Pancreas (tissue), 10 donors: ENCODE results near the gene PML. TPM values are rescaled to one million over a fixed set of nuclear protein-coding genes. Genes with fewer than 3 reads are reported as not detected.

Experiments
- ATAC-seq, 4 donors: fragments of 200-7000 bp; cut with Tn5 transposase; one replicate each; pipeline versions ENCODE4 v1.8.0 to v1.9.1; 2020; ENCODE audit warnings: mild to moderate bottlenecking in 4 of 4, moderate library complexity in 4 of 4
- DNase-seq, 6 donors: peaks; one replicate each; pipeline ENCODE4 v3.0.0-alpha.2; 2020
- FAIRE-seq: peaks from 2 replicates; lab custom pipeline; 2012; peaks lifted over from hg19 to GRCh38; lab: Jason Lieb, UNC
- H3K27ac ChIP-seq, 4 donors: fragments of 200-600 bp; sonication (generic); 1 replicate in 3 of 4; 2 replicates in 1 of 4; pipeline versions ENCODE4 v1.5.0 to v1.8.0; 2020
- H3K27me3 ChIP-seq, 4 donors: fragments of 200-600 bp; one replicate each; pipeline ENCODE4 v1.8.0; 2021
- H3K36me3 ChIP-seq, 3 donors: fragments of 200-600 bp; sonication (generic) in 1 of 3; one replicate each; pipeline versions ENCODE4 v1.5.0 to v1.8.0; 2020 to 2021
- H3K4me1 ChIP-seq, 3 donors: fragments of 200-600 bp; one replicate each; pipeline ENCODE4 v1.8.0; 2021
- H3K4me3 ChIP-seq, 4 donors: fragments of 200-600 bp; sonication (generic) in 2 of 4; one replicate each; pipeline versions ENCODE4 v1.5.0 to v1.8.0; 2020 to 2021
- H3K9me3 ChIP-seq, 4 donors: fragments of 200-600 bp; one replicate each; pipeline ENCODE4 v1.8.0; 2021
- WGBS, 2 donors: extraction: QIAGEN DNeasy Blood & Tissue Kit; methylation state at CpG; one replicate each; pipeline ENCODE4 v1.1.7; 2013; 5-methylcytosine and 5-hydroxymethylcytosine counted together
- intact Hi-C, 3 donors: fragments of 100-400 bp; cut with DNase I; formaldehyde crosslinking; loops; one replicate each; pipeline versions ENCODE4 v1.11.1 to v1.14.2; 2022
- polyA plus RNA-seq, 2 donors: library from polyadenylated mRNA; stranded (reverse); fragments of 200-250 nt; gene quantifications; one replicate each; pipeline ENCODE4 v1.2.3, GENCODE V29; 2013
- total RNA-seq, 6 donors: library from RNA; stranded (reverse); fragmentation: NEBNext Ultra II Directional in 4 of 6; extraction: Animal tissue kit (Norgen Biotek cat#: 25700) in 4 of 6; gene quantifications; one replicate each; pipeline versions ENCODE4 v1.2.1 to v1.2.4, GENCODE V29; 2021 to 2023
- TF ChIP-seq, protein P1 (sequence below), 4 donors: fragments of 200-600 bp; sonication (generic) in 3 of 4; IDR thresholded peaks; one replicate each; pipeline versions ENCODE4 v1.5.0 to v1.8.0; 2021; ENCODE audit warnings: antibody characterized with exemption in 4 of 4
- donor health status: healthy with polysubstance abuse.
- donor health status: DM: no; HTN: no; CAD: no; lungs with moderate emphysema.
- donor health status: DM: no; HTN: no; CAD: no.
- donor health status: control.
- donor health status: control.
- donor health status: Bipolar disorder and iron deficiency.
- donor health status: DM: yes; HTN: yes; CAD: no.
- donor health status: DM: no; HTN: no; CAD: no.
- donor health status: DM: no; HTN: no; CAD: no.
- donor health status: DM: yes; HTN: yes; CAD: no.

Gene PML
- total and polyA plus RNA-seq, 8 donors, result 10.6 to 31.7 (median 15.4) TPM

GRCh38 chr15:73983773-73984172, 10.7 kb upstream of the PML start:
- Histone ChIP-seq H3K4me3 (no peak overlapping the region), H3K4me1 (peaks cover 0 to 22% (median 0%) of the 10 kb centered on the region in 3 donors), H3K9me3 (no peaks in the 10 kb centered on the region), H3K36me3 (no peaks in the 10 kb centered on the region), H3K27ac (peak overlapping the region in 1 of 4 donors; percentile 58), H3K27me3 (no peaks in the 10 kb centered on the region)
- 85 to 86% methylated on average over 9 of the region's 9 CpGs for WGBS, 2 donors
- intact Hi-C loops, result no loop called here
- no peak for DNase-seq
- ATAC-seq, result no peak
- no peak for FAIRE-seq
- TF ChIP-seq, protein P1, sequence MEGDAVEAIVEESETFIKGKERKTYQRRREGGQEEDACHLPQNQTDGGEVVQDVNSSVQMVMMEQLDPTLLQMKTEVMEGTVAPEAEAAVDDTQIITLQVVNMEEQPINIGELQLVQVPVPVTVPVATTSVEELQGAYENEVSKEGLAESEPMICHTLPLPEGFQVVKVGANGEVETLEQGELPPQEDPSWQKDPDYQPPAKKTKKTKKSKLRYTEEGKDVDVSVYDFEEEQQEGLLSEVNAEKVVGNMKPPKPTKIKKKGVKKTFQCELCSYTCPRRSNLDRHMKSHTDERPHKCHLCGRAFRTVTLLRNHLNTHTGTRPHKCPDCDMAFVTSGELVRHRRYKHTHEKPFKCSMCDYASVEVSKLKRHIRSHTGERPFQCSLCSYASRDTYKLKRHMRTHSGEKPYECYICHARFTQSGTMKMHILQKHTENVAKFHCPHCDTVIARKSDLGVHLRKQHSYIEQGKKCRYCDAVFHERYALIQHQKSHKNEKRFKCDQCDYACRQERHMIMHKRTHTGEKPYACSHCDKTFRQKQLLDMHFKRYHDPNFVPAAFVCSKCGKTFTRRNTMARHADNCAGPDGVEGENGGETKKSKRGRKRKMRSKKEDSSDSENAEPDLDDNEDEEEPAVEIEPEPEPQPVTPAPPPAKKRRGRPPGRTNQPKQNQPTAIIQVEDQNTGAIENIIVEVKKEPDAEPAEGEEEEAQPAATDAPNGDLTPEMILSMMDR (IDR thresholded peaks at IDR 0.05), result no peak

DNA sequence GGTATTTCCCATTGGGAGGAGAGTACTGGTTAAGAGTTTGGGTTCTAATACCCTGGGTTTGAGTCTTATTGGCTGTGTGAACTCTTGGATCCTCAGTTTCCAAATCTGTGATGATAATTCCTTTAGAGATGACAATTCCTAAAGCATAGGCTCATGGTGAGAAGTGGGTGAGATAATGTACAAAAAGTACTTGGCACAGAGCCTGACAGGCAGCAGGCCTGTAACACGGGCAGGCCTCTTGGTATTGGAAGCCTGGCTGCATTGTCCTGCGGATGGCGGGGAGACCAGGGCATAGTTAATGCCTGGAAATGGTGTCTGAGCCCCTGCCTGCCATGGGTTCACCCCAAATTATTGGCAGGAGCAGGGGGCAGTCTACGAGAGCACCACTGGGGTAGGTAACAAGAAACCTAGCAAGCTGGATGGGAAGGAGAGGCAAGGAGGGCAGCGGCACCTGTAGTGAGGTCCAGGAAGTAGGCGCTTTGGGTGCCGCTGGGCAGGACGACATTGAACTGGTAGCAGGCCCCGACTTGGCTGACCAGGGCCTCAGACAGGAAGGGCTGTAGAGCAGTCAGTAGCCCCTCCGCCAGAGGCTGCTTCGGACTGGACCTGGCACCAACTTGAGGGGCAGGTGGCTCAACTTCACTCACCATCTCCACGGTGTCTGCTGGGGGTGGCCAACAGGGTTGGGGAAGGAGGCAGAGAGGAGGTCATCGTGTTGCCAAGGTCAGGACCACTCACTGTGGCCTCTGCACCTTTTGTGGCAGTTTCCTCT, 10.1 kb upstream of the PML start:
- Histone ChIP-seq H3K36me3 (no peaks in the 10 kb centered on the region), H3K4me1 (peaks cover 0 to 28% (median 0%) of the 10 kb centered on the region in 3 donors), H3K27ac (peak overlapping the region in 1 of 4 donors; percentile 30), H3K9me3 (no peaks in the 10 kb centered on the region), H3K4me3 (no peak overlapping the region), H3K27me3 (no peaks in the 10 kb centered on the region)
- FAIRE-seq (no peak), ATAC-seq (no peak), DNase-seq (no peak)
- intact Hi-C loops, result no loop called here
- 80 to 86% methylated on average over 13 of the region's 13 CpGs for WGBS, 2 donors
- TF ChIP-seq, protein P1 (IDR thresholded peaks at IDR 0.05), result no peak

- intact Hi-C loops, result no loop called here
- TF ChIP-seq, protein P1 (IDR thresholded peaks at IDR 0.05), result no peak
- Histone ChIP-seq H3K27ac (peak overlapping the region in 1 of 4 donors; percentile 30), H3K4me3 (no peak overlapping the region), H3K36me3 (no peaks in the 10 kb centered on the region), H3K4me1 (peaks cover 0 to 33% (median 0%) of the 10 kb centered on the region in 3 donors), H3K27me3 (no peaks in the 10 kb centered on the region), H3K9me3 (no peaks in the 10 kb centered on the region)
- DNase-seq (no peak), ATAC-seq (no peak), FAIRE-seq (no peak)
- 85 to 88% methylated on average over 13 of the region's 13 CpGs for WGBS, 2 donors
Observed at GRCh38 chr15:73985101-73985873, 9.2 kb upstream of the PML start.

- intact Hi-C loops, result no loop called here
- Histone ChIP-seq H3K36me3 (no peaks in the 10 kb centered on the region), H3K4me1 (peaks cover 0 to 38% (median 0%) of the 10 kb centered on the region in 3 donors), H3K27ac (peak overlapping the region in 2 of 4 donors; percentile 71 to 75), H3K27me3 (no peaks in the 10 kb centered on the region), H3K9me3 (no peaks in the 10 kb centered on the region), H3K4me3 (no peak overlapping the region)
- TF ChIP-seq, protein P1 (IDR thresholded peaks at IDR 0.05), result no peak
- ATAC-seq, result no peak
- no peak for DNase-seq
- WGBS, 2 donors, result 47 to 65% methylated on average over 7 of the region's 7 CpGs
- no peak for FAIRE-seq
Observed at GRCh38 chr15:73986055-73986775, 8.3 kb upstream of the PML start.
